ENCODE measurements around the gene ARL10. TPM values are rescaled to one million over a fixed set of nuclear protein-coding genes. Genes with fewer than 3 reads are reported as not detected.
A peak's percentile ranks its signal among the peaks of the same experiment; 100 is the strongest.

The ARL10 gene
- total RNA-seq, 4 donors from 2014 or later, result 1.4 to 4.7 (median 2.4) TPM

GRCh38 chr5:176382721-176383120 lies 17.4 kb downstream of the ARL10 start:
- peaks cover 42 to 54% of the 10 kb centered on the region in 2 donors for H3K4me1 ChIP-seq
- no peak overlapping the region for H3K4me3 ChIP-seq
- DNase-seq (no peak), ATAC-seq (no peak)
- H3K9me3 ChIP-seq, result no peaks in the 10 kb centered on the region
- in situ Hi-C loops (cut with MboI; ENCODE audit: low sequenced_read_pairs in 4 of 4) (no loop called here), intact Hi-C loops (cut with DNase I; ENCODE audit: low total_unique reads) (loop anchor here (10.0 kb wide), 3 partner anchors 262 to 1162 kb away; partner anchors contain the start of genes TSPAN17 and ZNF346)
- peak overlapping the region; percentile 92 to 98 (median 96) for H3K27ac ChIP-seq
- peaks cover 0 to 38% of the 10 kb centered on the region in 2 donors for H3K36me3 ChIP-seq
- no peaks in the 10 kb centered on the region for H3K27me3 ChIP-seq
- no peak for TF ChIP-seq CTCF (IDR thresholded peaks at IDR 0.05 in 4 of 5, conservative IDR thresholded peaks at IDR 0.05 in 1 of 5)
- no peak for TF ChIP-seq POLR2A (IDR thresholded peaks at IDR 0.05)

GRCh38 chr5:176383248-176383905 lies 18.1 kb downstream of the ARL10 start:
- in situ Hi-C loops (cut with MboI; ENCODE audit: low sequenced_read_pairs in 4 of 4) (no loop called here), intact Hi-C loops (cut with DNase I; ENCODE audit: low total_unique reads) (loop anchor here (10.0 kb wide), 3 partner anchors 261 to 1161 kb away; partner anchors contain the start of genes TSPAN17 and ZNF346)
- no peaks in the 10 kb centered on the region for H3K9me3 ChIP-seq
- DNase-seq (no peak), ATAC-seq (no peak)
- H3K4me3 ChIP-seq, result no peak overlapping the region
- peak overlapping the region; percentile 92 to 98 (median 96) for H3K27ac ChIP-seq
- H3K36me3 ChIP-seq, result peaks cover 0 to 38% of the 10 kb centered on the region in 2 donors
- peaks cover 43 to 56% of the 10 kb centered on the region in 2 donors for H3K4me1 ChIP-seq
- TF ChIP-seq CTCF (IDR thresholded peaks at IDR 0.05 in 4 of 5, conservative IDR thresholded peaks at IDR 0.05 in 1 of 5), result no peak
- no peak for TF ChIP-seq POLR2A (IDR thresholded peaks at IDR 0.05)
- no peaks in the 10 kb centered on the region for H3K27me3 ChIP-seq

- no peak for DNase-seq
- Histone ChIP-seq H3K27me3 (no peaks in the 10 kb centered on the region), H3K4me1 (peaks cover 43 to 56% of the 10 kb centered on the region in 2 donors), H3K9me3 (no peaks in the 10 kb centered on the region), H3K4me3 (no peak overlapping the region), H3K27ac (peak overlapping the region; percentile 92 to 98 (median 96)), H3K36me3 (peaks cover 0 to 38% of the 10 kb centered on the region in 2 donors)
- ATAC-seq, result no peak
- in situ Hi-C loops (cut with MboI; ENCODE audit: low sequenced_read_pairs in 4 of 4), result no loop called here
- TF ChIP-seq CTCF (IDR thresholded peaks at IDR 0.05 in 4 of 5, conservative IDR thresholded peaks at IDR 0.05 in 1 of 5), result no peak
- TF ChIP-seq POLR2A (IDR thresholded peaks at IDR 0.05), result no peak
- intact Hi-C loops (cut with DNase I; ENCODE audit: low total_unique reads), result loop anchor here (10.0 kb wide), 3 partner anchors 261 to 1161 kb away; partner anchors contain the start of genes TSPAN17 and ZNF346
Measured at GRCh38 chr5:176383961-176384360, 18.7 kb downstream of the ARL10 start.

GRCh38 chr5:176384366-176384930 lies 19.2 kb downstream of the ARL10 start:
- no peaks in the 10 kb centered on the region for H3K9me3 ChIP-seq
- H3K36me3 ChIP-seq, result peaks cover 0 to 38% of the 10 kb centered on the region in 2 donors
- in situ Hi-C loops (cut with MboI; ENCODE audit: low sequenced_read_pairs in 4 of 4) (no loop called here), intact Hi-C loops (cut with DNase I; ENCODE audit: low total_unique reads) (loop anchor here (10.0 kb wide), 3 partner anchors 260 to 1160 kb away; partner anchors contain the start of genes TSPAN17 and ZNF346)
- peak overlapping the region; percentile 92 to 98 (median 96) for H3K27ac ChIP-seq
- H3K4me1 ChIP-seq, result peaks cover 44 to 58% of the 10 kb centered on the region in 2 donors
- no peak for TF ChIP-seq POLR2A (IDR thresholded peaks at IDR 0.05)
- TF ChIP-seq CTCF (IDR thresholded peaks at IDR 0.05 in 4 of 5, conservative IDR thresholded peaks at IDR 0.05 in 1 of 5), result no peak
- ATAC-seq, result no peak
- no peaks in the 10 kb centered on the region for H3K27me3 ChIP-seq
- DNase-seq, result no peak
- no peak overlapping the region for H3K4me3 ChIP-seq

Measured in gastrocnemius medialis (tissue), 4 donors.